Neural cell (in vitro differentiated cells): ENCODE data around the gene CDK4. TPM values are rescaled to one million over a fixed set of nuclear protein-coding genes. Genes with fewer than 3 reads are reported as not detected.

ENCODE experiments used
- H2AFZ ChIP-seq: fragments of 200-600, 300-800 bp; sonication (generic), shearing (Covaris generic); 2 replicates; pipeline ENCODE4 v1.6.0; 2014; ENCODE audit warnings: low read depth, mild to moderate bottlenecking, antibody characterized with exemption, low read length, moderate library complexity
- H3F3A ChIP-seq: fragments of 200-600 bp; shearing (Covaris generic); 2 replicates; pipeline ENCODE4 v1.6.1; 2016; ENCODE audit warnings: mild to moderate bottlenecking, moderate library complexity, mixed read lengths, antibody characterized with exemption, low read length; ENCODE audit not compliant: insufficient read depth, poor library complexity, severe bottlenecking
- H3K27ac ChIP-seq: fragments of 200-600, 300-800 bp; sonication (generic), shearing (Covaris generic); 2 replicates; pipeline ENCODE4 v1.5.1; 2014; ENCODE audit warnings: mild to moderate bottlenecking, low read length, moderate library complexity
- H3K27me3 ChIP-seq: fragments of 300-800, 200-600 bp; sonication (generic), shearing (Covaris generic); 2 replicates; pipeline ENCODE4 v1.6.0; 2014; ENCODE audit warnings: mild to moderate bottlenecking, low read depth, low read length, moderate library complexity; ENCODE audit not compliant: insufficient read depth
- H3K36me3 ChIP-seq: fragments of 300-800, 200-600 bp; sonication (generic), shearing (Covaris generic); 2 replicates; pipeline ENCODE4 v1.5.1; 2014; ENCODE audit warnings: mild to moderate bottlenecking, antibody characterized with exemption, low read length, moderate library complexity; ENCODE audit not compliant: insufficient read depth
- H3K4me2 ChIP-seq: fragments of 300-800, 200-600 bp; sonication (generic), shearing (Covaris generic); 2 replicates; pipeline ENCODE4 v1.6.0; 2014; ENCODE audit warnings: mild to moderate bottlenecking, low read length
- H3K4me3 ChIP-seq: fragments of 300-800, 200-600 bp; sonication (generic), shearing (Covaris generic); 2 replicates; pipeline ENCODE4 v1.5.1; 2014; ENCODE audit warnings: mild to moderate bottlenecking, low read length, moderate library complexity
- H3K79me2 ChIP-seq: fragments of 200-600 bp; shearing (Covaris generic); replicated peaks from 2 replicates; pipeline ENCODE4 v1.6.0; 2014; ENCODE audit warnings: mild to moderate bottlenecking, low read length, moderate library complexity; ENCODE audit not compliant: insufficient read depth
- H3K9ac ChIP-seq: fragments of 300-800, 200-600 bp; sonication (generic), shearing (Covaris generic); 2 replicates; pipeline ENCODE4 v1.6.1; 2016; ENCODE audit warnings: mild to moderate bottlenecking, low read length, mixed read lengths
- H3K9me2 ChIP-seq: fragments of 200-600 bp; shearing (Covaris generic); 2 replicates; pipeline ENCODE4 v1.6.1; 2016; ENCODE audit warnings: mild to moderate bottlenecking, low read length, mixed read lengths; ENCODE audit not compliant: insufficient read depth
- H3K9me3 ChIP-seq: fragments of 200-600, 300-800 bp; sonication (generic), shearing (Covaris generic); 2 replicates; pipeline ENCODE4 v1.6.1; 2016; ENCODE audit warnings: mild to moderate bottlenecking, mixed run types, low read length, moderate library complexity, mixed read lengths
- H4K20me1 ChIP-seq: fragments of 200-600 bp; shearing (Covaris generic); 2 replicates; pipeline ENCODE4 v1.6.1; 2016; ENCODE audit warnings: mild to moderate bottlenecking, mixed run types; ENCODE audit not compliant: insufficient read depth
- EP300 ChIP-seq: fragments of 450-650 bp; conservative IDR thresholded peaks from 2 replicates; pipeline ENCODE4 v1.6.1; 2014; ENCODE audit warnings: antibody characterized with exemption, mild to moderate bottlenecking, moderate library complexity; ENCODE audit not compliant: poor library complexity, severe bottlenecking
- EZH2 ChIP-seq: fragments of 200-600, 300-800 bp; shearing (Covaris generic), sonication (generic); IDR thresholded peaks from 2 replicates; pipeline ENCODE4 v1.6.1; 2014; ENCODE audit warnings: antibody characterized with exemption, low read length, borderline replicate concordance, mild to moderate bottlenecking; ENCODE audit not compliant: insufficient read depth, poor library complexity, severe bottlenecking
- MXI1 ChIP-seq: fragments of 450-650 bp; conservative IDR thresholded peaks from 2 replicates; pipeline ENCODE4 v1.6.1; 2014; ENCODE audit warnings: antibody characterized with exemption, mild to moderate bottlenecking; ENCODE audit not compliant: poor library complexity, severe bottlenecking
- POLR2AphosphoS5 ChIP-seq: IDR thresholded peaks from 2 replicates; pipeline ENCODE4 v1.6.1; 2012
- RAD21 ChIP-seq: fragments of 450-650 bp; conservative IDR thresholded peaks from 2 replicates; pipeline ENCODE4 v1.6.1; 2014; ENCODE audit warnings: antibody characterized with exemption, mild to moderate bottlenecking, moderate library complexity
- SMC3 ChIP-seq: fragments of 450-650 bp; conservative IDR thresholded peaks from 2 replicates; pipeline ENCODE4 v1.6.1; 2014; ENCODE audit warnings: antibody characterized with exemption, mild to moderate bottlenecking, moderate library complexity; ENCODE audit not compliant: poor library complexity
- TAF1 ChIP-seq: IDR thresholded peaks from 2 replicates; pipeline ENCODE4 v1.6.1; 2012; ENCODE audit warnings: low read depth
- polyA plus RNA-seq: library from polyadenylated mRNA; depleted of rRNA; stranded (reverse); fragments of >200 nt; gene quantifications from 2 replicates; pipeline ENCODE4 v1.2.3, GENCODE V29; 2014
- TF ChIP-seq, protein P1 (sequence below): IDR thresholded peaks from 2 replicates; pipeline ENCODE4 v1.6.1; 2012; ENCODE audit warnings: borderline replicate concordance
- TF ChIP-seq, protein P2 (sequence below): fragments of 450-650 bp; IDR thresholded peaks from 2 replicates; pipeline ENCODE4 v1.5.1; 2014; ENCODE audit warnings: antibody characterized with exemption, mild to moderate bottlenecking, moderate library complexity; ENCODE audit not compliant: poor library complexity, severe bottlenecking

CDK4 gene
- polyA plus RNA-seq, 1 donor from 2014 or later, result 104 TPM

GRCh38 chr12:57780284-57780897 lies 28.3 kb upstream of the CDK4 start:
- H3K4me3 ChIP-seq, result no peak overlapping the region
- H3K9me3 ChIP-seq, result no peaks in the 10 kb centered on the region
- no peaks in the 10 kb centered on the region for H3K9me2 ChIP-seq
- no peaks in the 10 kb centered on the region for H3K36me3 ChIP-seq
- no peaks in the 10 kb centered on the region for H3F3A ChIP-seq
- H3K9ac ChIP-seq, result no peak overlapping the region
- no peak overlapping the region for H2AFZ ChIP-seq
- no peaks in the 10 kb centered on the region for H3K27me3 ChIP-seq
- H3K4me2 ChIP-seq, result no peak overlapping the region
- H3K79me2 ChIP-seq, result peaks cover 10% of the 10 kb centered on the region
- no peak overlapping the region for H3K27ac ChIP-seq
- TF ChIP-seq TAF1, result no peak
- TF ChIP-seq, protein P1, sequence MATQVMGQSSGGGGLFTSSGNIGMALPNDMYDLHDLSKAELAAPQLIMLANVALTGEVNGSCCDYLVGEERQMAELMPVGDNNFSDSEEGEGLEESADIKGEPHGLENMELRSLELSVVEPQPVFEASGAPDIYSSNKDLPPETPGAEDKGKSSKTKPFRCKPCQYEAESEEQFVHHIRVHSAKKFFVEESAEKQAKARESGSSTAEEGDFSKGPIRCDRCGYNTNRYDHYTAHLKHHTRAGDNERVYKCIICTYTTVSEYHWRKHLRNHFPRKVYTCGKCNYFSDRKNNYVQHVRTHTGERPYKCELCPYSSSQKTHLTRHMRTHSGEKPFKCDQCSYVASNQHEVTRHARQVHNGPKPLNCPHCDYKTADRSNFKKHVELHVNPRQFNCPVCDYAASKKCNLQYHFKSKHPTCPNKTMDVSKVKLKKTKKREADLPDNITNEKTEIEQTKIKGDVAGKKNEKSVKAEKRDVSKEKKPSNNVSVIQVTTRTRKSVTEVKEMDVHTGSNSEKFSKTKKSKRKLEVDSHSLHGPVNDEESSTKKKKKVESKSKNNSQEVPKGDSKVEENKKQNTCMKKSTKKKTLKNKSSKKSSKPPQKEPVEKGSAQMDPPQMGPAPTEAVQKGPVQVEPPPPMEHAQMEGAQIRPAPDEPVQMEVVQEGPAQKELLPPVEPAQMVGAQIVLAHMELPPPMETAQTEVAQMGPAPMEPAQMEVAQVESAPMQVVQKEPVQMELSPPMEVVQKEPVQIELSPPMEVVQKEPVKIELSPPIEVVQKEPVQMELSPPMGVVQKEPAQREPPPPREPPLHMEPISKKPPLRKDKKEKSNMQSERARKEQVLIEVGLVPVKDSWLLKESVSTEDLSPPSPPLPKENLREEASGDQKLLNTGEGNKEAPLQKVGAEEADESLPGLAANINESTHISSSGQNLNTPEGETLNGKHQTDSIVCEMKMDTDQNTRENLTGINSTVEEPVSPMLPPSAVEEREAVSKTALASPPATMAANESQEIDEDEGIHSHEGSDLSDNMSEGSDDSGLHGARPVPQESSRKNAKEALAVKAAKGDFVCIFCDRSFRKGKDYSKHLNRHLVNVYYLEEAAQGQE, result no peak
- no peak for TF ChIP-seq EP300
- H4K20me1 ChIP-seq, result no peaks in the 10 kb centered on the region

DNA sequence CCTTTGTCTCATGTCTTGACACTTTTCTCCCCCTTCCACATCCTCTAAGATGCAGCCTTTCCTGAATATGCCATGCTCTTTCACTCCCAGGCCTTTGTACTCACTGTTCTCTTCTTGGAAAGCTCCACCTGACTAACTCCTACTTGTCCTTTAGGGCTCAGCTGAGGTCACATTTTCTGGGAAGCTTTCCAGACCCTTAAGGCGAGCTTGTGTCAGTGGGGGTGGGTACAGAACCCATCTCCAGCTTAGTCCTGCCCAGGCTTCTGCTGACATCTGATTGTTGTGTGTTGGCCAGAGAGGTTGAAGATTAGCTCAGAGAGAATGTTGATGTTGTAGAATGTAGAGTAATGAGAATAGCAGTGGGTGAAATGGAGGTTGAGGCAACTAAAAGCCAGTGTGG lies 27.6 kb upstream of the CDK4 start:
- Histone ChIP-seq H3K4me3 (no peak overlapping the region), H3K9me2 (no peaks in the 10 kb centered on the region)
- TF ChIP-seq RAD21 (no peak), POLR2AphosphoS5 (no peak), EP300 (no peak), MXI1 (no peak), TAF1 (no peak), EZH2 (no peak), SMC3 (no peak)
- TF ChIP-seq, protein P1, result no peak
- TF ChIP-seq, protein P2, sequence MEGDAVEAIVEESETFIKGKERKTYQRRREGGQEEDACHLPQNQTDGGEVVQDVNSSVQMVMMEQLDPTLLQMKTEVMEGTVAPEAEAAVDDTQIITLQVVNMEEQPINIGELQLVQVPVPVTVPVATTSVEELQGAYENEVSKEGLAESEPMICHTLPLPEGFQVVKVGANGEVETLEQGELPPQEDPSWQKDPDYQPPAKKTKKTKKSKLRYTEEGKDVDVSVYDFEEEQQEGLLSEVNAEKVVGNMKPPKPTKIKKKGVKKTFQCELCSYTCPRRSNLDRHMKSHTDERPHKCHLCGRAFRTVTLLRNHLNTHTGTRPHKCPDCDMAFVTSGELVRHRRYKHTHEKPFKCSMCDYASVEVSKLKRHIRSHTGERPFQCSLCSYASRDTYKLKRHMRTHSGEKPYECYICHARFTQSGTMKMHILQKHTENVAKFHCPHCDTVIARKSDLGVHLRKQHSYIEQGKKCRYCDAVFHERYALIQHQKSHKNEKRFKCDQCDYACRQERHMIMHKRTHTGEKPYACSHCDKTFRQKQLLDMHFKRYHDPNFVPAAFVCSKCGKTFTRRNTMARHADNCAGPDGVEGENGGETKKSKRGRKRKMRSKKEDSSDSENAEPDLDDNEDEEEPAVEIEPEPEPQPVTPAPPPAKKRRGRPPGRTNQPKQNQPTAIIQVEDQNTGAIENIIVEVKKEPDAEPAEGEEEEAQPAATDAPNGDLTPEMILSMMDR, result no peak

More for the DNA sequence above, 27.6 kb upstream of the CDK4 start:
- no peak overlapping the region for H3K9ac ChIP-seq
- no peaks in the 10 kb centered on the region for H3K9me3 ChIP-seq
- no peaks in the 10 kb centered on the region for H3K36me3 ChIP-seq
- H3K79me2 ChIP-seq, result peaks cover 10% of the 10 kb centered on the region
- H4K20me1 ChIP-seq, result no peaks in the 10 kb centered on the region
- H2AFZ ChIP-seq, result no peak overlapping the region
- H3F3A ChIP-seq, result no peaks in the 10 kb centered on the region
- H3K4me2 ChIP-seq, result no peak overlapping the region
- no peaks in the 10 kb centered on the region for H3K27me3 ChIP-seq
- H3K27ac ChIP-seq, result no peak overlapping the region
